ENCODE results near the gene TMEM182. TPM values are rescaled to one million over a fixed set of nuclear protein-coding genes. Genes with fewer than 3 reads are reported as not detected.

The TMEM182 gene
- total and polyA plus RNA-seq, 2 donors (not counting 1 experiment from before 2014, with no cell fraction given), result 2.8 to 2.9 TPM

DNA sequence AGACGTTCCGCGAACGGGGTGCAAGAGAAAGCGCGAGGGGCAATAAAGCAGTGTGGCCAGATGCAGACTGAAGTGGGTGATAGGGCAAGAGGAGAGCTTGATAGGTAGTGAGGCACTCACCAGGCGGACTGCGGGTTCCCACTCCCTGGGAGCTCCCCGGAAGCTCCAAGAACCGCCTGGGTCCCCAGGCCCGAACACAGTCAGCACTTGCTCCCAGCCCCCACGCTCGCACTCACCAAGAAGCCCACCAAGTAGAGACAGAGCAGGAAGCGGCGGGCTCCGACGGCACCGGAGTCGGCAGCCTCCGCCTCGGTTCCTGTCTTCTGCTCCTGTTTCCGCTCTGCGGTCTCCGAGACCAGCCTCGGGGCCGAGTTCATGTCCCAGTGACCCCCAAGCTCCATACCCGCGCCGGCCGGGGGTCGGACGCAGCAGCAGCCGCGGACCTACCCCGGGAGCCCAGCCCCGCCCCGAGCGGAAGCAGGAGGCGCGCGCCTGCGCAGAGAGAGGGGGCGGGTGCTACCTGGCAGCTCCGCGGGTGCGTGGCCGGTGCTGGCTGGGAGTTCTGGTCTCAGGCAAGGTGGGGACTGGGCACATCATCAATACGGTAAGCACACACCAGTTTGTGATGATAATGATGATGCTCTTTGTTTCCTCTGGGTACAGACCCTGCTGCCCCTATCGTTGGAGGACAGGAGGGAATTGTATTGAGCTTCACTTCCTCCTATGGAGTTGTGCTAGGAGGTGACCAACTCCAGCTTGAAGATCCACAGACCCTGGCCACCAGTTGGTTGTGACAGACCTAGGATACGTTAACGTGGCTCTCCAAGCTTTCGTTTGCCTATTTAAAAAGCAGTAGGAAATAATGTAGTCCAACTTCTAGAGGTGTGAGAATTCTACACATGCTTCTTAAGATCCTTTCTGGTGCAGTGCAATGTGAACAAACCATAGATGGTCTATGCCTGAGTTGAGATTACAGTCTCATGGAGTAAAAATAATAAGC, 25.1 kb upstream of the TMEM182 start:
- no peaks in the 10 kb centered on the region for H4K20me1 ChIP-seq (ENCODE audit: control insufficient read depth, extremely low read depth, insufficient read depth, low read length)
- no peaks in the 10 kb centered on the region for H3K9me3 ChIP-seq (ENCODE audit: control insufficient read depth, insufficient read depth, low read depth, low read length)
- H3K36me3 ChIP-seq (ENCODE audit: control insufficient read depth, insufficient read depth, low read length), result no peaks in the 10 kb centered on the region
- H3K27me3 ChIP-seq (ENCODE audit: control insufficient read depth, insufficient read depth, low read length), result no peaks in the 10 kb centered on the region
- no peaks in the 10 kb centered on the region for H3K79me2 ChIP-seq (ENCODE audit: control insufficient read depth, insufficient read depth, low read length)
- TF ChIP-seq, protein P1, sequence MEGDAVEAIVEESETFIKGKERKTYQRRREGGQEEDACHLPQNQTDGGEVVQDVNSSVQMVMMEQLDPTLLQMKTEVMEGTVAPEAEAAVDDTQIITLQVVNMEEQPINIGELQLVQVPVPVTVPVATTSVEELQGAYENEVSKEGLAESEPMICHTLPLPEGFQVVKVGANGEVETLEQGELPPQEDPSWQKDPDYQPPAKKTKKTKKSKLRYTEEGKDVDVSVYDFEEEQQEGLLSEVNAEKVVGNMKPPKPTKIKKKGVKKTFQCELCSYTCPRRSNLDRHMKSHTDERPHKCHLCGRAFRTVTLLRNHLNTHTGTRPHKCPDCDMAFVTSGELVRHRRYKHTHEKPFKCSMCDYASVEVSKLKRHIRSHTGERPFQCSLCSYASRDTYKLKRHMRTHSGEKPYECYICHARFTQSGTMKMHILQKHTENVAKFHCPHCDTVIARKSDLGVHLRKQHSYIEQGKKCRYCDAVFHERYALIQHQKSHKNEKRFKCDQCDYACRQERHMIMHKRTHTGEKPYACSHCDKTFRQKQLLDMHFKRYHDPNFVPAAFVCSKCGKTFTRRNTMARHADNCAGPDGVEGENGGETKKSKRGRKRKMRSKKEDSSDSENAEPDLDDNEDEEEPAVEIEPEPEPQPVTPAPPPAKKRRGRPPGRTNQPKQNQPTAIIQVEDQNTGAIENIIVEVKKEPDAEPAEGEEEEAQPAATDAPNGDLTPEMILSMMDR (conservative IDR thresholded peaks at IDR 0.05 in 1 of 2, IDR thresholded peaks at IDR 0.05 in 1 of 2; ENCODE audit: low read depth in 1 of 2, low read length in 2 of 2), result peak in 1 of 2 donors; percentile 29
- TF ChIP-seq EZH2 (IDR thresholded peaks at IDR 0.05; ENCODE audit: low read length, missing control alignments), result no peak
- peak overlapping the region; percentile 64 for H3K9ac ChIP-seq (ENCODE audit: insufficient read depth, low read length)
- no peak overlapping the region for H3K27ac ChIP-seq (ENCODE audit: insufficient read depth, low read length)
- no peaks in the 10 kb centered on the region for H3K4me1 ChIP-seq (ENCODE audit: control insufficient read depth, extremely low read depth, insufficient read depth, low read length)
- H3K4me2 ChIP-seq (ENCODE audit: extremely low read depth, insufficient read depth, low read length), result peak overlapping the region; percentile 98
- DNase-seq (ENCODE audit: low read depth in 2 of 2), result peak; percentile 53 to 63
- H2AFZ ChIP-seq (ENCODE audit: low read length), result peak overlapping the region; percentile 100
- peak overlapping the region; percentile 86 to 95 (median 90) for H3K4me3 ChIP-seq (replicated peaks in 1 of 4; ENCODE audit: control extremely low read depth in 1 of 4, insufficient read depth in 1 of 4, low read depth in 3 of 4, low read length in 4 of 4)

DNA sequence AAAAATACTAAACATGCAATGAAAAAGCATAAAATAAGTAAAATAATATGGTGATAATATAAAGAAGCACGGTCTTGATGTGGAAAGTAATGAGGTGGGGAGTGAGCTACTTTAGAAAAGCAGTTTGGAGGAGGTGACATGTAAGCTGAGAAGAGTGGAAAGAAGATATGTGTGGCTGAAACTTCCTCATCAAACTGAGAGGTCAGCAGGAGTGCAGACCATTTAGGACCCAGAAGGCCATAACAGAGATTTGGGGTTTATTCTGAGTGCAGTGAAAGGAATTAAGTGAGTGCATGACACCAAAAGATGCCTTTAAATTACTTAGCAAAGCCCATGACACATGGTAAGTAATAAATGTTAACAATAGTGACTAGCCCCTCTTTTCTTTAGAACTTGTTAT, 24.4 kb upstream of the TMEM182 start:
- Histone ChIP-seq H3K79me2 (ENCODE audit: control insufficient read depth, insufficient read depth, low read length) (no peaks in the 10 kb centered on the region), H2AFZ (ENCODE audit: low read length) (peak overlapping the region; percentile 100), H3K4me1 (ENCODE audit: control insufficient read depth, extremely low read depth, insufficient read depth, low read length) (no peaks in the 10 kb centered on the region), H3K27ac (ENCODE audit: insufficient read depth, low read length) (no peak overlapping the region), H3K4me3 (replicated peaks in 1 of 4; ENCODE audit: control extremely low read depth in 1 of 4, insufficient read depth in 1 of 4, low read depth in 3 of 4, low read length in 4 of 4) (peak overlapping the region in 3 of 4 experiments; percentile 88 to 95 (median 91)), H3K4me2 (ENCODE audit: extremely low read depth, insufficient read depth, low read length) (peak overlapping the region; percentile 98), H3K9me3 (ENCODE audit: control insufficient read depth, insufficient read depth, low read depth, low read length) (no peaks in the 10 kb centered on the region), H3K36me3 (ENCODE audit: control insufficient read depth, insufficient read depth, low read length) (no peaks in the 10 kb centered on the region), H3K27me3 (ENCODE audit: control insufficient read depth, insufficient read depth, low read length) (no peaks in the 10 kb centered on the region), H4K20me1 (ENCODE audit: control insufficient read depth, extremely low read depth, insufficient read depth, low read length) (no peaks in the 10 kb centered on the region), H3K9ac (ENCODE audit: insufficient read depth, low read length) (no peak overlapping the region)
- DNase-seq (ENCODE audit: low read depth in 2 of 2), result no peak
- no peak for TF ChIP-seq EZH2 (IDR thresholded peaks at IDR 0.05; ENCODE audit: low read length, missing control alignments)
- TF ChIP-seq, protein P1 (conservative IDR thresholded peaks at IDR 0.05 in 1 of 2, IDR thresholded peaks at IDR 0.05 in 1 of 2; ENCODE audit: low read depth in 1 of 2, low read length in 2 of 2), result no peak

DNA sequence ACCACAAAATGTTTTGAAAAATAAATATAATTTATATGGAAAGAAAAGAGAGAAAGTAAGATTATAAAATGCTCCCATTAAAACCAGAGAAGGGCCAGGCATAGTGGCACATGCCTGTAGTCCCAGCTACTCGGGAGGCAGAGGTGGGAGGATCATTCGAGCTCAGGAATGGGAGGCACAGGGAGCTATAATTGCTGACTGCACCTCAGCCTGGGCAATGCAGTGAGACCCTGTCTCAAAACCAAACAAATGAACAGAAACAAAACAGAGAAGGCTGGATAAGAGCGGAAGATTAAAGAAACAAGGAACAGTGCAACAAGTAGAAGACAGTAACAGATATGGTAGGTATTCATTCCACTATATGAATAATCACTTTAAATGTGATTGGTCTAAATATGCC, 18.6 kb upstream of the TMEM182 start:
- H3K27me3 ChIP-seq (ENCODE audit: control insufficient read depth, insufficient read depth, low read length), result no peaks in the 10 kb centered on the region
- TF ChIP-seq, protein P1 (conservative IDR thresholded peaks at IDR 0.05 in 1 of 2, IDR thresholded peaks at IDR 0.05 in 1 of 2; ENCODE audit: low read depth in 1 of 2, low read length in 2 of 2), result no peak
- no peak for TF ChIP-seq EZH2 (IDR thresholded peaks at IDR 0.05; ENCODE audit: low read length, missing control alignments)
- H4K20me1 ChIP-seq (ENCODE audit: control insufficient read depth, extremely low read depth, insufficient read depth, low read length), result no peaks in the 10 kb centered on the region
- H3K9me3 ChIP-seq (ENCODE audit: control insufficient read depth, insufficient read depth, low read depth, low read length), result no peaks in the 10 kb centered on the region
- no peaks in the 10 kb centered on the region for H3K36me3 ChIP-seq (ENCODE audit: control insufficient read depth, insufficient read depth, low read length)
- no peaks in the 10 kb centered on the region for H3K4me1 ChIP-seq (ENCODE audit: control insufficient read depth, extremely low read depth, insufficient read depth, low read length)
- H3K27ac ChIP-seq (ENCODE audit: insufficient read depth, low read length), result no peak overlapping the region
- H2AFZ ChIP-seq (ENCODE audit: low read length), result no peak overlapping the region
- H3K4me3 ChIP-seq (replicated peaks in 1 of 4; ENCODE audit: control extremely low read depth in 1 of 4, insufficient read depth in 1 of 4, low read depth in 3 of 4, low read length in 4 of 4), result no peak overlapping the region
- DNase-seq (ENCODE audit: low read depth in 2 of 2), result no peak
- H3K9ac ChIP-seq (ENCODE audit: insufficient read depth, low read length), result no peak overlapping the region
- no peaks in the 10 kb centered on the region for H3K79me2 ChIP-seq (ENCODE audit: control insufficient read depth, insufficient read depth, low read length)
- H3K4me2 ChIP-seq (ENCODE audit: extremely low read depth, insufficient read depth, low read length), result no peak overlapping the region
